Endometrium (tissue), 2 donors: Measurements from ENCODE around the gene TNK2.
"Not testable (repeated sequence)": the region's sequence is repeated elsewhere in the genome, so short reads cannot be mapped to it uniquely, and the experiment has no call there.

Experiments
- FAIRE-seq: peaks from 2 replicates; lab custom pipeline; 2012; peaks lifted over from hg19 to GRCh38; lab: Jason Lieb, UNC
- donor health status: control.
- donor health status: control.

TNK2 gene

GRCh38 chr3:195907934-195908693 lies at the start of gene TNK2:
TNK2 (minus strand) TSS chr3:195908551; CDS start chr3:195888588, 19,963 bp downstream.
- FAIRE-seq = no peak

- FAIRE-seq = no peak
Measured at GRCh38 chr3:195956577-195956976, 48.2 kb upstream of the TNK2 start.

- not testable (repeated sequence) for FAIRE-seq
Measured at GRCh38 chr3:195955416-195955841, 47.1 kb upstream of the TNK2 start.

- not testable (repeated sequence) for FAIRE-seq
Measured at GRCh38 chr3:195954752-195955119, 46.4 kb upstream of the TNK2 start.

GRCh38 chr3:195954052-195954751 lies 45.9 kb upstream of the TNK2 start:
- not testable (repeated sequence) for FAIRE-seq

- FAIRE-seq = not testable (repeated sequence)
Measured at GRCh38 chr3:195952590-195952989, 44.2 kb upstream of the TNK2 start.

- FAIRE-seq = not testable (repeated sequence)
Measured at GRCh38 chr3:195951443-195952177, 43.3 kb upstream of the TNK2 start.

- FAIRE-seq = not testable (repeated sequence)
Measured at GRCh38 chr3:195950731-195951130, 42.4 kb upstream of the TNK2 start.

- not testable (repeated sequence) for FAIRE-seq
Measured at GRCh38 chr3:195950164-195950563, 41.8 kb upstream of the TNK2 start.

- FAIRE-seq = not testable (repeated sequence)
Measured at GRCh38 chr3:195946910-195947699, 38.8 kb upstream of the TNK2 start.

GRCh38 chr3:195941265-195941815 lies 33.0 kb upstream of the TNK2 start:
- not testable (repeated sequence) for FAIRE-seq

- FAIRE-seq = not testable (repeated sequence)
Measured at GRCh38 chr3:195940806-195941205, 32.5 kb upstream of the TNK2 start.

GRCh38 chr3:195939526-195940470 lies 31.4 kb upstream of the TNK2 start:
- not testable (repeated sequence) for FAIRE-seq

GRCh38 chr3:195933044-195933430 lies 24.7 kb upstream of the TNK2 start:
- FAIRE-seq = not testable (repeated sequence)

- no peak for FAIRE-seq
Measured at GRCh38 chr3:195932418-195933043, 24.2 kb upstream of the TNK2 start.

GRCh38 chr3:195931582-195932273 lies 23.4 kb upstream of the TNK2 start:
- FAIRE-seq = no peak

GRCh38 chr3:195929452-195929851 lies 21.1 kb upstream of the TNK2 start:
- no peak for FAIRE-seq

- FAIRE-seq = no peak
Measured at GRCh38 chr3:195921334-195921791, 13.0 kb upstream of the TNK2 start.

GRCh38 chr3:195918176-195918575 lies 9.8 kb upstream of the TNK2 start:
- no peak for FAIRE-seq
